GM18861 (cell line): ENCODE results near the gene RAB37.
A peak's percentile ranks its signal among the peaks of the same experiment; 100 is the strongest.

Source experiments
- ATAC-seq: cut with Tn5 transposase; IDR thresholded peaks from one replicate; pipeline ENCODE4 v1.9.1; 2021; ENCODE audit not compliant: unreplicated experiment

RAB37 gene

DNA sequence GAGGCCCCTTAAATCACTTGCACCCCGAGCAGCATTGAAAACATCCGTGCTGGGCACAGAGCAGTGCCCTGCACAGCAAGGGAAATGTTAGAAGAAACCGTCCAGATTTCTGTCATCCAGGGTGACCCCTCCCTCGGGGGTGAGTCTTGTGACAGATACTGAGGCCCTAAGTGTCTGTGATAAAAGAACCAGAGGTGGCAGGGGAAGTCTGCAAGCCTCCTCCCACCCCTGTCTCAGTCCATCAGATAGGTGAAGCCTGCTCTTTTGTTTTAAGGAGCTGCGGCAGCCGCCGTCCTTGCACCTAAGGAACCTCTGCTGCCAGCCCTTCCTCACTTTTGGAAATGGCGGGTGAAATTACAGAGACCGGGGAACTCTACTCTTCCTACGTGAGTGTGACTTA is 39.9 kb downstream of the RAB37 start:
- ATAC-seq, result no peak

DNA sequence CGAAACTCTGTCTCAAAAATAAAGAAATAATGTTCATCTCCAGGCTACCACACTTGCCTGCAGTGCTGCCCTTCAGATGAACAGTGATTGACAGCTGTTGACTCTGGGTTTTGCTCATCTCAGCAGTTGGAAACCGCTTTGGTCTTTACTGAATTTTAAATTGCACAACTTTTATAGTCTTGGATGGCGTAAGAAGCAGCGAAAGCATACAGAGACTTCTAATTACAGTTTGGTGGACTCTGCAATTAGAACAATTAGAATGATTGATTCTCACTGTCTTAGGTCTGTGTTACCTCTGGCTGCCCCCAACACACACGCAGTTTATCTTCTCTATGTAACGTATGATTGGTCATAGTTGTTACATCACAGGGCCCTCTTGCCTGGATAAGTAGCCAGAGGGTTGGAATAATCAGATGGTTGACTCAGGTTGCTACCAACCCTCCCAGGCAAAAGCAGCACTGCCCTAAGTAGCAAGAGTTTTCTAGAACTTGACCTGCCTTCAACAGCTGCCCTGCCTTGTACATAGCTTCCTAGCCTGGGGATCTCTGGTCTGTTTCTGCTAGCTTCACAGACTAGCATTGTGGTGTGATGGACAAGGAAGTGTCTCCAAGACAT is 41.0 kb downstream of the RAB37 start:
- ATAC-seq, result no peak

DNA sequence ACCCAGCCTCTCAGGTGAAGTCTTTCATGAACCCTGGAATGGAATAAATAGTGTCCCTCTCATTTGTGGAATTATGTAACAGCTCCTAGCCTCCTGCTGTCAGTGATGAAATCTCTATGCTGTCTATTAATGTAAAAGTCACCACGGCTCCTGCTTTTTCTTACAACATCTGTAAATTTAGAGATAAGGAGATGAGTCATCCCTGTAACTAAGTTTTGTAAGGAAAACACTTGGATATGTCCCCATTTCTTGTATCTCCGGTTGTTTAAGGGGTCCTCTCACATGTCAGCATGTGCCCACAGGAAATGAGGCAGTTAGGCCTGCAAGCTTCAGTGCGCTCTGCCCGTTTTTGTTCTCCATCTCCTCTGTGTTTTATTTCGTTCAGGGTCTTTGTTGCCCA is 41.9 kb downstream of the RAB37 start:
- ATAC-seq, result no peak

DNA sequence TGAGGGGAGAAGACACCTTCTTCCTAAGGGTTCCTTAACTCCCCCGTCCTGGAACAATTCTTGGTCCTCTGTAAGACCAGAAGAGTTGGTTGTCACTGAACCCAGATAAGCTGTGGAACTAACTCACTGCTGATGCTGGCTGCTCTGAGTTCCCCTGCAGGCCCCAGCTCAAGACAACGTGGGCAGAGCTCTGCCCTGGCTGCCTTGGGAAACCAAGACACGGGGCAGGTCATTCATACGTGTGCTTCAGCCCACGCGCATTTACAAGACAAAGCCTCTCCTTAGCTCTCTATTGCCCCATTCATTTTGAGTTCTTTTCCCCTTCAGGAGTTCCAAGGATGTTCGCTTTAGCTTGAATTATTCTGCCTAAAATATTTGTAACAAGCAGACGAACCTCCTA is 42.4 kb downstream of the RAB37 start:
- ATAC-seq, result no peak

DNA sequence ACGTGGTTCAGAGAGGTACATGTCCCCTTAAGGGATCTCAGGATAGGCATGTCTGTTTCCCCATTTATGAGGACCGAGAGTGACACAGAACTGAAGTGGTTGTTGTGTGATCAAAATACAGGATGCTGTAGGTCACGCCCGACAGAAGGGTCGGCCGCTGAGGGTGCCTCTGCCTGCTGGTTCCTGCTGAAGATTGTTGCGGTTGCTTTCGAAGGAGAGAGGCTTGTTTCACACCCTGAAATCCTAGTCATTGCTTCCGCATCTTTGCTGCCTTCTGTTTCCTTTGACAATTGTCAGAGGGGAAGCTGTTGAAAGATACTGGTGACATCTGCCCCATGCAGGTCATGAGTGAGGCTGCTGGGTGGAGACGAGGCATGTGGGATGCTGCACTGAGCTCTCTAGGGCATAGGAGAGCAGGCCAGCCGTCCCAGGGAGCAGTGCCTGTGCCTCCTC is 42.9 kb downstream of the RAB37 start:
- ATAC-seq, result peak; percentile 44

DNA sequence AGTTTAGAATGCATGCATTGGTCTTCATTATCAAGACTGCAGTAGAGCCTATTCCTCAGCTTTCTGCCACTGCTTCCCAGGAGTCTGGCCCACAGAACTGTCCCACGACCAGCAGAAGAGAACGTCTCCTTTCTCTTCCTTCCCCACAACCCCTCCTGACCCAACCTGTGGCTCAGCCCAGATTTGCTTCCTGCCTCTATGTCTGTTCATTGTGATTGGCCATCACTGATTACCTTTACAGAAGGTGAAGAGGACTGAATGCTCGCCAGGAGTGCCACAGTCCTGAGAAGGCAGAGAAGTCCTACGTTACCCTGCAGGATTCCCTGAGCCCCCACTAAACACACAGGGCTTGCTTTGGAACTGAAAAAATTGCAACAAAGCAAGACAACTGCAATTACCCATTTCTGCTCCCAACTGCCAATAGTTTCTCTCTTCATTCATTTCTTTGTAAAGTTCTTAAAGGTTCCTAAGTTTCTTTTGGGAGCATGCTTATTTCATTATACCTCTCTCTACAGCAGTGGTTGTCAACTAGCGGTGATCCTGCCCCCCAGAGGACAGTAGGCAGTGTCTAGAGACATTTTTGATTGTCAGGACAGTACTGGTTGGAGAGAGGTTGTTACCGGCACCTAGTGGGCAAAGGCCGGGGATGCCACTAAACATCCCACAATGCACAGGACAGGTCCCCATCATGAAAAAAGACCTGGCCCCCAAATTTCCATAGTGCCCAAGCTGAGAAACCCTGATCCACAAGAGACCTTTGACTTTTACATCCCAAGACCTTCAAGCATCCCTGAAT is 43.6 kb downstream of the RAB37 start:
- no peak for ATAC-seq

DNA sequence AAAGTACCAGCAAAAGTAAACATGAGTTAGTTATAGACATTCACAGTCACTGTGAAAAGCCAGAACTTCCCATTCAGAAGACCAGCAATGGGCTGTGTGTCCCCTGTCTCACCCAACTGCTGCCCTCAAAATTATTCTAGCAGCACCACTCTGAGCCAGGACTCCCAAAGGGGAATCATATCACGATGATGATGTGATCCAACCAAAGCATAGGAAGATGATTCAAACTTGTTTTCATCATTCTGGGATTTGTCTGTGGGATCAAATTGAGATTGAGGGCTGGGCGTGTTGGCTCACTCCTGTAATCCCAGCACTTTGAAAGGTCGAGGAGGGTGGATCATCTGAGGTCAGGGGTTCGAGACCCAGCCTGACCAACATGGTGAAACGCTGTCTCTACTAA is 45.5 kb downstream of the RAB37 start:
- ATAC-seq, result no peak

DNA sequence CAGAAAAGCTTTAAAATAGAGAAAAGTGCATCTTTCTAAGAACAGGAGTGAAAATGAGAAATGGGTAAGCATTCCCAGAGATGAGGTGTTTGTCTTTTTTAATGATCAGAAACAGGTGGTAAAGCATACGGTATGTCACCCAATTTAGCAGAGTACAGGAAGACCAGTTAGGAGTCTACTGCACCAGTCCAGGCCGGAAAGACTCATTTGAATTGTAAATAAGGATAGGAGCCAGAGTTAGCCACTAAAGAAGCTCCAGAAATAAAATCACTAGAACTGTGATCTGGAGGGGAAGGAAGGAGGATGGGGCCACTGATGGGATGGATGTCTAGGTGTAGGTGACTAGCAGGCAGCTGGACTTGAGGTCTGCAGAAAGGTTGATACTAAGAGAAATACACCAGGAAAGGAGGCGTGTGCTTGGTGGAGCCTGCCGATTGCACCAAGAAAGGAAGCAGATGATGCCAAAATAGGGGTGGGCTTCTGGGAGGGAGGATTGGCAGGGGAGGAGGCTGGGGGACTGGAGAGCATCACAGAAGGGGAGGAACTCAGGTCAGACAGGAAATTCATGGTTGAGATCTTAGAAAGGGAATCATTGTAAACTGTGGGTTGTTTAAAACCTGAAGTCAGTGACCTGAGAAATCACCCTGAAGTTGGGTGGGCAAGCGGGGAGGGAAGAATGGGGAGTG is 47.2 kb downstream of the RAB37 start:
- no peak for ATAC-seq

DNA sequence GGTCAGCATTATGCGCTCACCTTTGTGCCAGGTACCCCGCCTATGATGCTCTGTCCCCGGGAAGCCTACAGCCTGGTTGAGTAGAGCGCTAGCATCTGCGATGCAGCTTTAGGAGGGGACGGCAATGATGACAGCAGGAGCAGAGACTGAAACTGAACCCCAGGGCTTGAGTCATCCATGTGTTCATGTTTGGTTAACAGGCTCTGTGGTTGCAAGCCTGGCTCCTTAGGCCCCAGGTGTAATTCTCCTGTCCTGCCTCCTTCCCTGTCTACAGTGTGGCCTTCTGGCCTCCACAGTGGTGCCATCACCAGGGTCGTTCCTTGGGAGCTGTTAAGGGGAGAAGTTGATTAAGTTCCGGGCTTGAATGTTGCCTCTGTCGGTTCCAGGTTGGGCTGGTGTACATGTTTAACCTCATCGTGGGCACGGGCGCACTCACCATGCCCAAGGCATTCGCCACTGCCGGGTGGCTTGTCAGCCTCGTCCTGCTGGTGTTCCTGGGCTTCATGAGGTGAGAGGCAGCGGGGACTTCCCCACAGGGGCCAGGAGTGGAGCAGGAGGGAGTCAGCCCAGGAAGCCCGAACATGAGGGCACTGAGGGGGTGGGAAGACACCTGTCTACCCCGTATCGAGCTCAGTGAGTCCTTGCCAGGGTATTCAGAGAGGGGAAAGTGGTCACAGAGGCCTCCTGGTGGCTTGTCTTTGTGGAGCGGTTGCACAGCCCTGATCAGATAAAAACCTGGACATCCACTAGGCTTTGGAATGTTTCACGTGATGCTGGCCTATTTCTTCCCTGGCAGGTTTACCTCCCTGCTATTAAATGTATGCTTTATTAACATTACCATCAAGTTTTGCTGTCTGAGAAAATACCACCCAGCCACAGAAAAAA is 48.3 kb downstream of the RAB37 start:
- ATAC-seq, result no peak

GRCh38 chr17:74785981-74786360 is 48.9 kb downstream of the RAB37 start:
- ATAC-seq, result no peak

- no peak for ATAC-seq
These were observed 49.5 kb downstream of the RAB37 start for GRCh38 chr17:74786431-74787055.

DNA sequence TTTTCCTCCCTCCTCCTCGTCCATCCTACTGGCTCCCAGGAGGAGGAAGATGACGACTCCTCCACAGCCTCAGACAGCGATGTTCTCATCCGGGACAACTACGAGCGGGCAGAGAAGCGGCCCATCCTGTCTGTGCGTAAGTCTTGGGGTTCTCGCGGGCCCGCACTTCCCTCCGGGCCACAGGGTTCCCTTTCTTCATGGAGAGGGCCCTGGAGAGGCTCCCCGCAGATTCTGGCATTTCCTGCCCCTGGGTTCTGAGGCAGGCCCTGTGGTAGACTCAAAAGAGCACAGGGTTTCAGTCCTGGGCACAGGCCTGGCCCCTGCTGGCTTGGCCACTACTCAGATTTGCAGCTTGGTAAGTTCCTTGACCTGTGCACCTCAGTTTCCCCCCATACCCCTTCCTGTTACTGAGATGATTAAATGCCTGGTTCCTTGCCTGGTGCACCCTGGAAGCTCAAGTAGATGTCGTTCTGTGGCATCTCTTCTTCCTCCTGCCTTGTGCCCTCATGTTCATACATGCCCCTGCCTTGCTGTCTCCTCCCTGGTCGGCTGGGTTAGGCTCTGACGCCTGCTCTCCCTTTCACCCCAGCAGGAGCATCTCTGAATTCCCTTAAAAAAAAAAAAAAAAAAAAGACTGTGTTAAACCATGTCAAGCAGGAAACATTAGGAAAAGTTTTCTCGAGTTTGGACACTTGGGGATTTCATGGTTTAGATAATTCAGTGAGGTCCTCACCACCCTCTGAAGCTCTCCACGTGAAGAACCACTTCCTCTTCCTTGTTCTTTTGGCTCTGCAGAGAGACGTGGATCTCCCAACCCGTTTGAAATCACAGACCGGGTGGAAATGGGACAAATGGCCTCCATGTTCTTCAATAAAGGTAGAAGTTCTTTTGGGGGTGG is 53.4 kb downstream of the RAB37 start:
- no peak for ATAC-seq

DNA sequence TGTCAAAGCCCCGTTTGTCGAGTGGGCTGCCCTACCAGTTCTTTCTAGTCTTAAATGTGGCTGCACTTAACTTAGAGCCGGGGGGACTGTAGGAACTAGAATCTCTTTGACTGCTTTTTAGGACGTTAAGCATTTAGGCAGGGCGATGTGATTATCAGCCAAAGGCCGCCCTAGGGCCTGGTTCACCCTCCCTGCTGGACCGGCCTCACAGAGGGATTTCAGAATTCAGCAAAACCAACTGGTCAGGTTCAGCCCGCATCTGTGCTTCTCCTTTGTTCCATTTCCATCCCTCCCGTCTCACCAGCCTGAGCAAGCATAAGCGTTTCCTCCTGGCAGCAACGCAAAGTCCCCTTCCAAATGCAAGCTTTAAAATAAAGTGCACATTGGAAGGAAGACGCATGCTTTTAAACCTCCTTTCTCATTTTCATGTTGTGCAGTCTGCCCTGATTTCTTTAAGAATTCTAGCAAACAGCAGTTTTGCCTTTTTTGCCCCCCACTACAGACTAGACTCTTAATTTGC is 55.6 kb downstream of the RAB37 start:
- ATAC-seq, result no peak

DNA sequence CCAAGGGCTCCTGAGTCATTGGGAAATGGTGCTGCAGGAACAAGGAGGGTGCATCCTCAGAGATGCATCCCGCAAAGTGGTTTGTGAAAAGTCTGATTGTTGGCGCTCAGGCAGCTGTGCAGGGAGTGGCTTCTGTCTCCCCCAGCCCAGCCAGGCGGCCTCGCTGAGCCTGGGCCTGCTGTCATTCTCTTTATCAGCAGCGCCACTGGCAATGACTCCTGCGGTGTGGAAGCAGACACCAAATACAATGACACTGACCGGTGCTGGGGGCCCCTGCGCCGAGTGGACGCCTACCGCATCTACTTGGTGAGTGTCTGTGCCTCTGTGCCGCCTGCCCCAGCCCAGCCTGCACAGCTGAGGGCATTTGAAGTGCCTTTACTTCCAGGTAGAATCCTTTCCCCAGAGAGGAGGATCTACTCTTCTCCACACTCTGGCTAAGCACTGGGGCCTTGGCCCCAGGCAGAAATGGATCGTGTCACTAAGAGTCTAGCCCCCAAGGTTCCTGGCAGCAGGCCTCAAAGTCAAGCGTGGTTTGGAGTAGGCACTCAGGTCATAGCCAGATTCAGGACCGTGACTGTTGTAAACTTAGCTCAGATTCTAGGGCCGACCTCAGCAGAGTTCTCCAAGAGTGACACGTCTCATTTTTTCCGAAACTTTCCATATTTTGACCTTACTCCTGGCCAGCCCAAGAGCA is 58.4 kb downstream of the RAB37 start:
- no peak for ATAC-seq

DNA sequence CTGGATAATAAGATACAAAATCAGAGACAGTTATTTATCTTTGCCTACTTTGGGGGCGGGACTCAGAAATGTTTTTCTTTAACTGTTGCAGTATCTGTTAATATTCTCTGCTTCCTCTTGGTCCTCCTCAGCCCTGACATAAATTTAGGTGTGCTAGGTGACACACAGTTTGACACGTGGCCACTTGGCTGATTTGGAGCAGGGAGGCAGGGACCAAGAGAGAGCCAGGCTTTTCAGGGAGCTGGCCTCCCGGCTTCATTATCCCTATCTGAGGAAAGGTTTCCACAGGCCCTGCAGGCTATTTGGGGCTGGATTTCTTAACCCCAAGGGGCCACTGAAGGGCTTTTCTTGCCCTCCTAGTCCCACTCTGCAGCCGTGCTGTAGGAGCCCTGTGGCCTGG is 59.2 kb downstream of the RAB37 start:
- no peak for ATAC-seq

DNA sequence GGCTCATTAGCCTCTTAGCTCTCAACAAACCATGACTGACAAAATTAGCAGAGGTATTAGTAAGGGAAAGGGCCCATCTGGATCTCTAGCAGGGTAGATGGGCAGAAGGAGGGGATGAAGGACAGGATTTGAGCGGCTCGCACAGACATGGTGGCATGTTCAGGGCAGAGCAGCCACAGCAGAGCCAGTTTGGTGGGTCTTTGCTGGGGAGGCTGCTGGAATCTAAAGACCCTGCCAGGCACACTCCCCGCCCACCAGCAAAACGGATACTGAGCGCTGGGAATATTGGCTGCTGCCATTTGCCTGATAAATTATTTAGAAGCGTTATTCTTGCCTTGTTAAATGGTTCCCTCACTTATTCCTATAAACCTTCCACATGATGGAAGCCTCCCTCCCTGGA is 59.8 kb downstream of the RAB37 start:
- ATAC-seq, result no peak
